K562 (cell line): Measurements from ENCODE around the gene FMNL2. TPM values are rescaled to one million over a fixed set of nuclear protein-coding genes. Genes with fewer than 3 reads are reported as not detected.

ENCODE experiments used
- ATAC-seq: fragments of 200-7000 bp; cut with Tn5 transposase; 3 replicates; pipeline ENCODE4 v1.9.1; 2020; ENCODE audit warnings: moderate library complexity
- BruUV-seq: library from RNA; stranded (reverse); fragments of 400-500 nt; replicated peaks from 2 replicates; lab custom pipeline; 2021; lab: Mats Ljungman, UMichigan
- CTCF ChIA-PET: fragments of 300-600 bp; formaldehyde crosslinking; extraction: SDS; loops from one replicate; lab custom pipeline; 2021; ENCODE audit warnings: low intra/inter-chr PET ratio; lab: Yijun Ruan, JAX
- POLR2A ChIA-PET: fragments of 300-600, 350-650 bp; sonication (Branson Sonifier 250); formaldehyde crosslinking; extraction: SDS; loops from one replicate; lab custom pipeline; 2021; ENCODE audit warnings: antibody characterized with exemption, inconsistent platforms; lab: Yijun Ruan, JAX
- DNase-seq, 4 experiments: peaks; one replicate each; pipeline versions ENCODE4 v3.0.0 to v3.0.0-alpha.2; 2011 to 2018; ENCODE audit warnings: low spot score in 3 of 4, mixed read lengths in 3 of 4; ENCODE audit errors: extremely low read depth in 1 of 4
- FAIRE-seq: peaks from 2 replicates; lab custom pipeline; 2011; peaks lifted over from hg19 to GRCh38; lab: Jason Lieb, UNC
- H2AFZ ChIP-seq: 2 replicates; pipeline ENCODE4 v1.6.0; 2011; ENCODE audit warnings: low read depth, low read length, control low read depth, inconsistent platforms
- H3K27ac ChIP-seq: fragments of 200-600 bp; 3 replicates; pipeline ENCODE4 v1.8.0; 2011; ENCODE audit warnings: low read depth, mild to moderate bottlenecking, control low read depth, inconsistent platforms, low read length, moderate library complexity, mixed read lengths; ENCODE audit errors: extremely low read depth
- H3K27me3 ChIP-seq, 2 experiments: fragments of 300-600 bp in 1 of 2; 2 replicates in 1 of 2; 3 replicates in 1 of 2; pipeline versions ENCODE4 v1.6.0 to v1.8.0; 2011; ENCODE audit warnings: inconsistent platforms in 2 of 2, low read length in 2 of 2, mild to moderate bottlenecking in 1 of 2, mixed read lengths in 1 of 2, moderate library complexity in 1 of 2; ENCODE audit not compliant: control insufficient read depth in 2 of 2, insufficient read depth in 2 of 2
- H3K36me3 ChIP-seq: fragments of 300-600 bp; 3 replicates; pipeline ENCODE4 v1.8.0; 2011; ENCODE audit warnings: mild to moderate bottlenecking, low read length, inconsistent platforms; ENCODE audit not compliant: control insufficient read depth, insufficient read depth
- H3K4me1 ChIP-seq, 2 experiments: fragments of 200-600 bp in 1 of 2; replicated peaks in 1 of 2; 2 replicates in 1 of 2; 3 replicates in 1 of 2; pipeline versions ENCODE4 v1.5.1 to v1.8.0; 2011; ENCODE audit warnings: inconsistent platforms in 2 of 2, low read length in 2 of 2, mild to moderate bottlenecking in 1 of 2, mixed read lengths in 1 of 2, moderate library complexity in 1 of 2; ENCODE audit not compliant: control insufficient read depth in 2 of 2, insufficient read depth in 2 of 2
- H3K4me2 ChIP-seq: 2 replicates; pipeline ENCODE4 v1.6.1; 2011; ENCODE audit warnings: low read length, control low read depth, inconsistent platforms, mixed read lengths; ENCODE audit not compliant: insufficient read depth
- H3K4me3 ChIP-seq: fragments of 200-600 bp; sonication (generic), shearing (Covaris generic); 2 replicates; pipeline ENCODE4 v1.5.1; 2016; ENCODE audit warnings: control low read depth, inconsistent platforms
- H3K79me2 ChIP-seq: fragments of 200-600 bp; 3 replicates; pipeline ENCODE4 v1.8.0; 2011; ENCODE audit warnings: low read length, inconsistent platforms; ENCODE audit not compliant: control insufficient read depth, insufficient read depth
- H3K9ac ChIP-seq, 2 experiments: 2 replicates each; pipeline versions ENCODE4 v1.6.0 to v1.6.1; 2011; ENCODE audit warnings: low read depth in 2 of 2, low read length in 2 of 2, control low read depth in 1 of 2, inconsistent platforms in 1 of 2, mild to moderate bottlenecking in 1 of 2, mixed read lengths in 1 of 2; ENCODE audit not compliant: insufficient read depth in 1 of 2
- H3K9me1 ChIP-seq: one replicate; pipeline ENCODE4 v1.6.0; 2011; ENCODE audit warnings: inconsistent platforms, mild to moderate bottlenecking, low read length, moderate library complexity; ENCODE audit not compliant: control insufficient read depth, insufficient read depth
- H3K9me3 ChIP-seq: replicated peaks from 2 replicates; pipeline ENCODE4 v1.5.1; 2011; ENCODE audit warnings: low read depth, low read length, inconsistent platforms; ENCODE audit not compliant: control insufficient read depth, insufficient read depth
- H4K20me1 ChIP-seq: replicated peaks from 2 replicates; pipeline ENCODE4 v1.6.1; 2011; ENCODE audit warnings: low read length, inconsistent platforms, mixed read lengths; ENCODE audit not compliant: control insufficient read depth, insufficient read depth
- ERF ChIP-seq: fragments of 450-650 bp; formaldehyde crosslinking; IDR thresholded peaks from 2 replicates; pipeline ENCODE4 v1.4.0; 2020; ENCODE audit warnings: mild to moderate bottlenecking, mixed read lengths
- FOXP1 ChIP-seq: sonication (generic); formaldehyde crosslinking; IDR thresholded peaks from 2 replicates; pipeline ENCODE4 v1.8.0; 2022; ENCODE audit warnings: mild to moderate bottlenecking, missing genetic modification reagents
- ZC3H4 ChIP-seq: sonication (generic); formaldehyde crosslinking; IDR thresholded peaks from 2 replicates; pipeline ENCODE4 v1.9.0; 2021; ENCODE audit warnings: missing genetic modification reagents, borderline replicate concordance
- WGBS: fragments of 100-300 bp; shearing (Covaris generic); methylation state at CpG from one replicate; pipeline ENCODE4 v1.1.6; 2016; ENCODE audit warnings: low coverage, mixed read lengths; ENCODE audit not compliant: insufficient coverage; ENCODE audit errors: missing lambda C conversion rate; 5-methylcytosine and 5-hydroxymethylcytosine counted together
- in situ Hi-C: fragments of 300-500 bp; cut with MboI; formaldehyde crosslinking; loops from 4 replicates; pipeline ENCODE4 v1.15.0; 2018; ENCODE audit warnings: inconsistent platforms, mixed read lengths
- intact Hi-C: fragments of 100-400 bp; cut with micrococcal nuclease; formaldehyde crosslinking; loops from 2 replicates; pipeline ENCODE4 v1.14.2; 2022
- polyA plus RNA-seq, 8 experiments: library from polyadenylated mRNA; depleted of rRNA in 4 of 8; stranded (reverse) in 5 of 8; unstranded in 3 of 8; fragments of >200 nt; fragmentation: Nextera tagmentation in 2 of 8; fragmentation: Illumina TruSeq in 1 of 8; extraction: Ambion mirVana in 2 of 8; extraction: Trizol in 1 of 8; gene quantifications; 2 replicates each; pipeline versions ENCODE4 v1.2.1 to v1.2.3, GENCODE V29; 2011 to 2014; ENCODE audit warnings: inconsistent platforms in 1 of 8, missing spikeins in 1 of 8
- total RNA-seq, 7 experiments: library from RNA; depleted of rRNA in 6 of 7; stranded (reverse); fragments of >200 nt in 6 of 7; fragmentation: Illumina TruSeq in 2 of 7; extraction: Trizol in 2 of 7; gene quantifications; 2 replicates each; pipeline versions ENCODE4 v1.2.1 to v1.2.3, GENCODE V29; 2011 to 2021; ENCODE audit warnings: low replicate concordance in 1 of 7
- TF ChIP-seq, protein P1 (sequence below), 2 experiments: fragments of 450-650 bp; conservative IDR thresholded peaks; 2 replicates each; pipeline ENCODE4 v1.6.1; 2017; ENCODE audit warnings: mild to moderate bottlenecking in 2 of 2, moderate library complexity in 2 of 2

The FMNL2 gene
- total and polyA plus RNA-seq, 9 of the 15 experiments (the other 6 are each of a cell fraction or from before 2014, with no cell fraction given), result 0.15 to 0.49 (median 0.24) TPM; not detected in 1

DNA sequence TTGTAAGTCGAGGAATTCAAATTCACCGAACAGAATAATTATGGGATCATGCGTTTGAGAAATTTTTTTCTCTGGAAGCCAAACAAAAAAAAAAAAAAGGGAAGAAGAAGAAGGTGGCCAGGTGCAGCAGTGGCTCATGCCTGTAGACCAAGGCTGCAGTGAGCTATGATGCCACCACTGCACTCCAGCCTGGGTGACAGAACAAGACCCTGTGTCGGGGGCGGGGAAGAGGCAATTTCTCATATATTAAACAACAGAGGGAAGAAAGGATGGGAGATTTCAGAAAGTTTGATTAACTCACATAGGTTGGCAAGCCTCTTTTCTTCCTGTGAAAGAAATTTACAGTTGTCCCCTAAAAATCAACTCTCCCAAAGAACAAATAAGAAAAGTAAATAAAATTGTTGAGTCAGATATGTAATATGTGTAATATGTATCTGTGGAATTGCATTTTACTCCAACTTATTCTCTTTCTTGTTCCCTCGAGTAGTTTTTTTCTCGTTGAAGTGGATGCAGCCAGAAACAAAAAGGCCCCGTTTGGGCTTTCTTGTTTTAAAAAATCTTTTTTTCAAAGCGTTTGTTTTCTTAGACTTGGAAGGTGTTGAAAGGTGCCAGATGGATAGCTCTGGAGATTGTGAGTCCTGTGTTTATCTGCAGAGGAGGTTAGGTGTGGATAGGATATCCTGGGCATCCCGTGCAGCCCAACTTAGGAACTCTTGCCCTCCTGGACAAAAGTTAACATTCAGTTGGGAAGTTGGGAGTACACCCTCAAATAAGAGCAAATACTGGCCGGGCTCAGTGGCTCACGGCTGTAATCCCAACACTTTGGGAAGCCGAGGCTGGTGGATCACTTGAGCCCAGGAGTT is 25.4 kb upstream of the FMNL2 start (continued):
- TF ChIP-seq ZC3H4 (no peak), FOXP1 (no peak)

DNA sequence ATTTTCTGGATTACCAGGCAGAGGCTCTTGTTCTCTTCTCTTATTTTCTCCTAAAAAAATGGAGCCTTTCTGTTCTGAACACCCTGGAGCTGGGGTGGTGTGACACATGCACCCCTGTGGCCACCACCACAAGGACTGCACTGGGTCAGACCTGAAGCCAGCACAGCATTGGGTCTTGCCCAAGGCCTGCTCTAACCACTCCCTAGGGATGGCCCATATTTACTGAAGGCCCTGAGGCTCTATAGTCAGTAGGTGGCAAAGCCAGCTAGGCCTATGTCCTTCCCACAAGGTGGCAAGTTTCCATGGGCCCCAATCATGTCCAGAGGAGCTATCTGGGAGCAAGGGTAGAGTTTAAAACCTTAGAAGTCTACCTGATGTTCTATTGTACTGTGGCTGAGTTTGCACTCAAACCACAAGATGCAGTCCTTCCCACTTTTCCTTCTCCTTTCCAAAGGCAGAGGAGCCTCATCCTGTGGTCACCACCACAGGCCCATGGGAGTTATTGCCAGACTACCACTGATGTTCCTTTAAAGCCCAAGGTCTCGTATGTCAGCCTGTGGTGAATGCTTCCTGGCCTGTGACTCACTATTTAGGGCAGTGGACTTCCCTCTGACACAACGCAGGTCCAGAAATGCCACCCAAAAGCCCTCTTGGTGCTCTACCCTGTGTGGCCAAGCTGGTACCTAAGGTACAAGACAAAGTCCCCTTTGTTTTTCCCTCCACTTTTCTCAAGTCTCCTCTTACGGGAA is 15.0 kb upstream of the FMNL2 start:
- Histone ChIP-seq H3K4me1 (no peaks in the 10 kb centered on the region), H3K27me3 (no peaks in the 10 kb centered on the region), H3K4me3 (no peak overlapping the region), H2AFZ (no peak overlapping the region), H3K27ac (no peak overlapping the region), H3K9me3 (no peaks in the 10 kb centered on the region), H3K9me1 (no peaks in the 10 kb centered on the region), H3K4me2 (no peak overlapping the region), H3K36me3 (no peaks in the 10 kb centered on the region), H3K79me2 (no peaks in the 10 kb centered on the region), H3K9ac (no peak overlapping the region), H4K20me1 (no peaks in the 10 kb centered on the region)
- intact Hi-C loops, result no loop called here
- in situ Hi-C loops, result no loop called here
- DNase-seq (no peak), ATAC-seq (no peak), FAIRE-seq (no peak)
- CTCF ChIA-PET, result no interaction called here
- 0% methylated on average over 3 of the region's 3 CpGs for WGBS
- BruUV-seq, result no TSS peak
- POLR2A ChIA-PET, result interaction anchor here (0.8 kb wide), 1 partner anchor 11 kb away, joined by 3 read pairs; no protein-coding TSS in a partner anchor
- TF ChIP-seq ZC3H4 (no peak), ERF (CRISPR knock-in tag) (no peak)
- TF ChIP-seq, protein P1, sequence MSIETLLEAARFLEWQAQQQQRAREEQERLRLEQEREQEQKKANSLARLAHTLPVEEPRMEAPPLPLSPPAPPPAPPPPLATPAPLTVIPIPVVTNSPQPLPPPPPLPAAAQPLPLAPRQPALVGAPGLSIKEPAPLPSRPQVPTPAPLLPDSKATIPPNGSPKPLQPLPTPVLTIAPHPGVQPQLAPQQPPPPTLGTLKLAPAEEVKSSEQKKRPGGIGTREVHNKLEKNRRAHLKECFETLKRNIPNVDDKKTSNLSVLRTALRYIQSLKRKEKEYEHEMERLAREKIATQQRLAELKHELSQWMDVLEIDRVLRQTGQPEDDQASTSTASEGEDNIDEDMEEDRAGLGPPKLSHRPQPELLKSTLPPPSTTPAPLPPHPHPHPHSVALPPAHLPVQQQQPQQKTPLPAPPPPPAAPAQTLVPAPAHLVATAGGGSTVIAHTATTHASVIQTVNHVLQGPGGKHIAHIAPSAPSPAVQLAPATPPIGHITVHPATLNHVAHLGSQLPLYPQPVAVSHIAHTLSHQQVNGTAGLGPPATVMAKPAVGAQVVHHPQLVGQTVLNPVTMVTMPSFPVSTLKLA (conservative IDR thresholded peaks at IDR 0.05), result no peak
